Thyroid gland (tissue), 4 donors: ENCODE data around the gene NCOA5.

Source experiments
- POLR2A ChIP-seq, 2 donors: fragments of 450-650 bp; IDR thresholded peaks; one replicate each; pipeline ENCODE4 v1.6.1; 2017; ENCODE audit warnings: antibody characterized with exemption in 2 of 2, mild to moderate bottlenecking in 2 of 2, moderate library complexity in 1 of 2
- TF ChIP-seq, protein P1 (sequence below), 6 experiments: fragments of 200-600 bp in 3 of 6; fragments of 450-650 bp in 3 of 6; sonication (generic) in 3 of 6; IDR thresholded peaks; one replicate each; pipeline ENCODE4 v1.5.1; 2016 to 2019; ENCODE audit warnings: antibody characterized with exemption in 6 of 6, mild to moderate bottlenecking in 2 of 6, inconsistent platforms in 1 of 6, moderate library complexity in 1 of 6

DNA sequence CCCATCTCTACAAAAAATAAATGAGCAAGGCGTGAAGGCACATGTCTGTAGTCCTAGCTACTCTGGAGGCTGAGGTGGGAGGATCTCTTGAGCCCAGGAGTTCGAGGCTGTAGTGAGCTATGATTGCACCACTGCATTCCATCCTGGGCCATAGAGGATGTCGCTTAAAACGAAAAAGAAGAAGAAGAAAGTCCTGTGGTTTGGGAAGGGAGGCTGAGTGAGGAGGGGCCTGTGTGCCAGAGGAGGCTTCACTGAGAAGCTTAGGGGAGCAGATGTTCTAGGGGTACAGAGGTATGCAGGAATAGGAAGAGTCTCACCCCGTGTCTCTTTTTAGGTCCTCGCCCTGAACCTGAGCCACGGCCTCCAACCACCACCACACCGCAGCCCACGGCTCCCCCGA, 76.8 kb downstream of the NCOA5 start:
- no peak for TF ChIP-seq POLR2A (IDR thresholded peaks at IDR 0.05)
- TF ChIP-seq, protein P1, sequence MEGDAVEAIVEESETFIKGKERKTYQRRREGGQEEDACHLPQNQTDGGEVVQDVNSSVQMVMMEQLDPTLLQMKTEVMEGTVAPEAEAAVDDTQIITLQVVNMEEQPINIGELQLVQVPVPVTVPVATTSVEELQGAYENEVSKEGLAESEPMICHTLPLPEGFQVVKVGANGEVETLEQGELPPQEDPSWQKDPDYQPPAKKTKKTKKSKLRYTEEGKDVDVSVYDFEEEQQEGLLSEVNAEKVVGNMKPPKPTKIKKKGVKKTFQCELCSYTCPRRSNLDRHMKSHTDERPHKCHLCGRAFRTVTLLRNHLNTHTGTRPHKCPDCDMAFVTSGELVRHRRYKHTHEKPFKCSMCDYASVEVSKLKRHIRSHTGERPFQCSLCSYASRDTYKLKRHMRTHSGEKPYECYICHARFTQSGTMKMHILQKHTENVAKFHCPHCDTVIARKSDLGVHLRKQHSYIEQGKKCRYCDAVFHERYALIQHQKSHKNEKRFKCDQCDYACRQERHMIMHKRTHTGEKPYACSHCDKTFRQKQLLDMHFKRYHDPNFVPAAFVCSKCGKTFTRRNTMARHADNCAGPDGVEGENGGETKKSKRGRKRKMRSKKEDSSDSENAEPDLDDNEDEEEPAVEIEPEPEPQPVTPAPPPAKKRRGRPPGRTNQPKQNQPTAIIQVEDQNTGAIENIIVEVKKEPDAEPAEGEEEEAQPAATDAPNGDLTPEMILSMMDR (IDR thresholded peaks at IDR 0.05): no peak
